GM21737 (cell line): ENCODE measurements around the gene ACYP1.

Experiments
- ATAC-seq: cut with Tn5 transposase; IDR thresholded peaks from one replicate; pipeline ENCODE4 v1.9.1; 2021; ENCODE audit warnings: mild to moderate bottlenecking, moderate library complexity; ENCODE audit not compliant: unreplicated experiment

The ACYP1 gene

DNA sequence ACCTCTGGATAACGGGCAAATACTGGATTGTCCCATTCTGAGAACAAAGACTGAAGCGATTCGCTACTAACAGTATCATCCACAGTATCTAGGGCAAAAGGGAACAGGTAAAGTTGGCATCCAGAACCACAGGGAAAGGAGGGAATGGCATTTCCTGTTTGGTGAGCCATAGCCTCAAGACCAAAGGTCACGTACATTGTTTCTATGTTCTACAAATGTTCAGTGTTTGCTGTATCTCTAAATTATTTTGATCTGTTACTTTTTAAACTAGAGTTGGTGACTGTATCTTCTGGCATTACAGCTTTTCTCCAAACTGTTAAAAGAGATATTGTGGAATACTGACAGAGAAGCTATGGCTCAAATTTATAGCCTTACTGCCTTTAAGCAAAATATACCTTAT, 22.2 kb downstream of the ACYP1 start:
- ATAC-seq = no peak

DNA sequence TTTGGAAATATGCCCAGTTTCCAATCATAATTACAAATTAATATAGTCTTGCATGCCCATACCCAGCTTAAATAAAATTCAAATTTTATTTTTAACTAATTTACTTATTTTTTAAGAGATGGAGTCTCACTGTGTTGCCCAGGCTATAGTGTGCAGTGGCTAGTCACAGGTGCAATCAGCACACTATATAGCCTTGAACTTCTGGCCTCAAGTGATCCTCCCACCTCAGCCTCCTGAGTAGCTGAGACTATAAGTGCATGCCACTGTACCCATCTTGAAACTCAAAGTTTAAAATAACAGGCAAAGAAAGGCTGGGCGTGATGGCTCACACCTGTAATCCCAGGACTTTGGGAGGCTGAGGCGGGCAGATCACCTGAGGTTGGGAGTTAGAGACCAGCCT, 22.9 kb downstream of the ACYP1 start:
- no peak for ATAC-seq

DNA sequence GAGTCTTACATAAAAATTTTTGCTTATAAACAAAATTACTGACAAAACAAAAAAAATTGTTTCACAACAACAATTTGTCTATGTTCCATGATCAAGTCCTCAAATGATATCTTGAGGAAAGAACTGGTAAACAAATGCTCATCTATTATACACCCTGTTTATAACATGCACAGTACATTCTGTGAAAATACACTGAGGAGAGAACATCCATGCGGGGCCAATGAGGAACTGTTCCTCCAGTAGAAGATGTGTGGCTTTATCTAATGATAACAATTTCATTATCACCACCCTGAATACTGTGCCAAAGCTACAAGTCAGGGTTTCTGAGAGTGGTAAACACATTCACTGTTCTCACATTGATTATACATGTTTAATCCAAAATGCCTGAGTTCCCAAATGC, 23.3 kb downstream of the ACYP1 start:
- ATAC-seq = no peak

DNA sequence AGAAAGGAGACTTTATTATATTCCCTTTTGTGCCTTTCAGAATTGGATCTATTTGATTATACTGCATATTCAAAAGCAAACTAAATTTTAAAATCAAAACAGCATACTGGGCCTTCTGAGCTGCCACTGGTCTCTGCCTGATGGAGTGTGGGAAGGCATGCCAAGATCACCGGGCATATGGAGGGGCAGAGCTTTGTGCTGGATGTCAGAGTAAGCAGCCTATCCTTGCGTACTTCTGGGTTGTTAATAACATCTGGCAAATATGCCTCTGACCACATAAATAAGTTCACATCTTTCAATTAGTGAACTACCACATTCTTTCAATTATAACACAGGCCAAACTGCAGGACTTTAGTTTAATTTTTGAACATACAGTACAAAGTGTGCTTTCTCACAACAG, 30.9 kb downstream of the ACYP1 start:
- ATAC-seq = no peak

DNA sequence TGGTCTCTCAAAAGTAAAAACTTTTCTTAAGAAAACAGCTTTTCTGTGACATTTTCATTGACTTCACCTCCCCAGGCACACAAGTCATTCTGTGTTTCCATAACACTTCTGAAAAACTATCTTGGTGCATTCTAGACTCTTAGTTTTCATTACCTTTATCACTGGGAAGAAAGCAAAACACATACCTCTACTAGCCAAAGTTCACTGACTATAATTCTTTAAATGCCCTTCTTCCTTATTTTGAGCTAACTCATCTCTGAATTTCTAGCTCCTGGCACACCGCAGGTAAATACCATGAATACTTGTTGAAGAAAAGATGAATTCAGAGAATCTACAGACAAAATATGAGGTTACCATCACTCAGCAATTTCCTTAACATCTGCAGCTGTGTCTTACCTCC, 33.7 kb downstream of the ACYP1 start:
- no peak for ATAC-seq

DNA sequence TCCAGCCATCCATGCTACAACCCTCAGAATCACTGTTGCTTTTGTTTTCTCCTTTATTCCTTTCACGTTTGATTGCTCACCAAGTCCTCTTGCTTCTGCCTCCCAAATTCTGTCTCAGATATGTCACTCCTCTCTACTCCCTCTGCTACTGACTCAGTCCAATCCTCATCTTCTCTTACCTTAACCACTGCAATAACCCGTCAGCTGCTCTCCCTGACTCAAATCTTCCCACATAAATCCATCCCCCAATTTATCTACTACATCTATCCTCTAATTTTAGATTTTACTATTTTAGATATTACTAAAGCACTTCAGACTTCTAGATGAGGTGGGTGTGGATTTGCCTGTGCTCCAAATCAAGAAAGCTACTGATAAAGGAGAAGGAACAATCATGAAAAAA, 37.9 kb downstream of the ACYP1 start:
- ATAC-seq = no peak

DNA sequence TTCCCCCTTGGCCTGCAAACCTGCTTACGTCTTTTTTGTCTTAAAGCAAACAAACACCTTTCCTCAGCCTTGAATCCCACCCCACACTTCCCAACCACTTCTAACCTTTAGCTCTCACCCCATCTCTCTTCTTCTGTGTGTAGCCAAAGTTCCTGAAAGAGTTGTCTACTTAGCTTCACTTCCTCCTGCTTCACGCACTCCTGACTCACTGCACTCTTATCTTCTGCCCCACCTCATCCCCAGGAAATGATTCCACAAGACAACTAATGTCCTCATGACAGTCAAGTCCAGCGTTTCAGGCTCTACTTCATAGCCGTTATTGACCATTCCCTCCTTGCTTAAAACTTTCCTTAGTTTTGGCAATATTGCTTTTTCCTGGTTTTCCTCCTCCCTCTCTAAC, 38.7 kb downstream of the ACYP1 start:
- ATAC-seq = no peak

DNA sequence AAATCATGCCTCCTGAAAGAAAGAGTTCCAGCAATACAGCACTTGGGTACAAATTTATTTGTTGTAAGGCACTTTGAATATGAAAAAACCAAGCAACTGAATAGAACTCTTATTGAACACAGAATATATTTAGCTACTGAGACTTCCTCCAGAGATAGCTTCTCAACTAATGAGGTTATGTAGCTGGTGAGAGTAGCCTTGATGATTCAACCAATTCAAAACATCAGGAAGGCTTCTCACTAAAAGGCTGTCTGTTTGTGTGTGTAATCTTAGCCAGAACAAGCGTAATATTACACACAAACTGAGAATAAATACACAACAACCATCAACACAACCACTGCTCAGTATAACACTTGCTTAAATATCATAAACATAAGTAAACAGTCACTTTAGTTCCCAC, 40.7 kb downstream of the ACYP1 start:
- ATAC-seq = no peak

DNA sequence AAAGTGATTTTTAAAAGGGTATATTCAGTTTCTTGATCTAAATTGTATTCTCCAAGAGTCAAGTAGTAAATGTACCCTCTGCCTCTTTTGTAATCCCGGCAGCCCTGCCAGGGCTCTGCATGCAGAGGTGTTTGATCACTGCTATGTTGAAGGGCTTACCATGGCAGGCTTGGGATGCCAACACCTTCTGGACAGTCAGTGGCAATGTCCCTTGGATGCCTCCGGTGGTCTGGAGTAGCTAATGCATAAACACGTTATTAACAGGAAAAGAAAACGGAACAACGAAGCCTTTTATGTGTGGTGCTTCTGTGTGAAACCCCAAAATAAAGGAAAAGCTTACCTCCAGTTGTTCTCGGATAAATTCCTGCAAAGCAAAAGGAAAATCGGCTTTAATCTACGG, 41.2 kb downstream of the ACYP1 start:
- no peak for ATAC-seq

DNA sequence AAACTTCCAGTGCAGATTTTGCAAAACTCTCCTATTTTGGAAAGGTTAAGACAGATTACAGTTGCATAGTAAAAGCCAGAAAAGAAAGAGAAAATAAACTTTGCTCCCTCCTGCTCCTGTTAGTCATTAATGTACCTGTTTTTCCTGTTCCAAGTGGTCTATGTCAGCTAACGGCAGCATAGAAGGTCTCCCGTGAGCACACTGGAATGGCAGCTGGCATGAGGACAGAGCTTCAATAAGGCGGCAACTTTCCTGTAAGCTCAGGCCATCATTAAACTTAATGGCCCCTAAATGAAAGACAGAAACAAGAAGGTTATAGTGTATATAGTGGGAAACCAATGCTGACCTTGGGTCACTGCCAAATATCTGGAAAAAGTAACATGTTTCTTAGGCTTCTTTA, 45.1 kb downstream of the ACYP1 start:
- no peak for ATAC-seq

DNA sequence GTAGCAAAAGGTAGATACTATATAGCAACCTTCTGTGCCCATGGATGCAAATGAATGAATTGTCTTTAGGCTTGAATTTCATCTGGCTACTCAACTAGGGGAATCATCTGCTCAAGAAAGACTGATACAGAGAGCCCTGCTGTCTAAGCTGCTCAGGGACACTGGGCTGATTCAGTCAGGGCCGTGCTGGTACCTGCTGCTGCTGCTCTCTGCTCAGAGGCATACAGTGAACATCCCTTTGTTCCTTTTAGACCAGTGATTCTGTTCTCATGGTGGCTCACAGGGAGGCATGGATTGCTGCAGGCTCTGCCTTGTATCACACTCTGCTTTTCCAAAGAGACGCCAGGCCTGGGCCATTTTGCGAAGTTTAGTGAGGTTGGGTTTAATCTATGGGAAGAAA, 47.0 kb downstream of the ACYP1 start:
- no peak for ATAC-seq

DNA sequence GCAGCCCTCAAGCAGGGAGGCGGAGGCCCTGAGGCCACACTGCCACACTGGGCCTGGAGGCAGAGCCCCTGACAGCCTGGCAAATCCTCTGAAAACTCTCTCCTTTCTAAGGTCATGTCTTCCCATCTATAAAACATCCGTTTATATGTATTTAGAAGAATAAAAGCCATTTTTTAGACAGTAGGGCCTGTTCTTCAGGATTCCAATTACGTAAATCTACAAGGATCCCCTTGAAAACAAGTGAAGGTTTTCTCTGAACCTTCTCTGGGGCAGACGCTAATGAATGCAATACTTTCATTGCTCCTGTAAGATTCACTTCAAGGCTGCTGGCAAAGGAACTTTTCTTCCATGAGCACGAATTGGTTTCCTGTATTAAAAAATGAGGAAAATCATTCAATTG, 48.3 kb downstream of the ACYP1 start:
- no peak for ATAC-seq

DNA sequence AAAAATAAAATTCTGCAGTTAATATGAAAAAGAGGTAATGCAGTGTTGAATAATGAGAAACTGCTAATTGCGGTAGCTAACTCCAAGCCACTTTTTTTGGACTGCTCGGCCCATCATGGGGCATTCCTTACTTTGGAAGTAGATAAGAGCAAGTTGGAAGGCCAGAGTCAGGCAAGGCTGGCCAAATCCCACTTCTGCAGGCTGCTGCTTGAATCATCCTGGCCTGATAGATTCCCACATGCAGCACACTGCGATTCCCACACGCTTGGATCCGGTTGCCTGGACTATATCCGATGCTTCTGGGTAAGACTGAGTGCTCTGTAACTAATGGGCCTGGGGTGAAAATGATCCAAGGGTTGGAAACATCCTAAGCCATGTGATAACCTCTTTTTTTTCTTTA, 50.5 kb downstream of the ACYP1 start:
- ATAC-seq = no peak

DNA sequence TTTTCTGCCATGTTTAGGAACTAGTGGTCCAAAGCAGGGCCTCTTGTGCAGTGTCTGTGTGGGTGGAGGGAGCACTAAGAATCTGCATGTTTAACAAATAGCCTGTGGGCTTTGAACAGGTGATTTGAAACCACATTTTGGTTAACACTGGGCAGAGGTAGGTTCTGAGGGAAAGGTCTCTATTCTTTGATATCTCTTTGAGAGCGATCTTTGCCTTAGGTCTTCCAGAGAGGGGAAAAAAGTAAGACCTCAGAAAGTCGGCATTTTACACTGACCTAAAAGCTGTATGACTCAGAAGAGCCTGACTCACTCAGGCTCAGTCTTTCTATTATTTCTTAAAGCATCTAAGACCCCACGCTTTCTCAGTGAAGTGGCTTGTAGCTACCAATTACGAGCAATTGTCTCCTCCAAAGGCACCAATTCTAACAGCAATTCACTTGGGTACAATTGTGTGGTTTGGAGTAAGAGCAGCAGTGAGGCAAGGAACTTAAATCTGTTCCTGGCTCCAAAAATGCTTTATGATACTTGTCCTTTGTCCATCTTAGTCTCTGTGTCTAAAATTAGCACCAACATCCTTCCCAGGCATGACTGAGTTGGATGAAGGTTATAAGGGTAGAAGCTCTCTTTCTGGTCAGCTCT, 52.3 kb downstream of the ACYP1 start:
- ATAC-seq = no peak

DNA sequence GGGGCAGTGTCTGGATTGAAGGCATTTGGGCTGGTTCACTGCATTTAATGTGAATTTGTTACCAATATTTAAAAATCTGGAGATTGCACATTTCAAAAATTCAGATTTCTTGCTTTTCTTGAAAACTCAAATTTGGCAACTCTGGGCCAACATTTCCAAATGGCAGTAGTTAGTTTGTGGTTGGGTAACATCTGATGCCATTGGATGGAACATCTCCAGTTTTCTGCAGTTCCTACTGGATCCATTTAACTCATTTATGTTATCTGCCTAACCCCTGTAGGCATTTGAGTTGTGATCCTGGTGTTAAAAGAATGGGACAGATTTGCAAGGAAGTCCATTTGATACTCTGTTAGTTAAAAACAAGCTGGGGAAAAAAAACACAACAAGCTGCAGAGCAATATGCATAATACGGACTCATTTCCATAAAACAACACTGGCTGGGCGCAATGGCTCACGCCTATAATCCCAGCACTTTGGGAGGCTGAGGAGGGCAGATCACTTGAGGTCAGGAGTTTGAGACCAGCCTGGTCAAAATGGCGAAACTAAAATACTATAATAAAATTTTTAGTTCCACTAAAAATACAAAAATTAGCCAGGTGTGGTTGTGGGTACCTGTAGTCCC, 53.2 kb downstream of the ACYP1 start:
- no peak for ATAC-seq

DNA sequence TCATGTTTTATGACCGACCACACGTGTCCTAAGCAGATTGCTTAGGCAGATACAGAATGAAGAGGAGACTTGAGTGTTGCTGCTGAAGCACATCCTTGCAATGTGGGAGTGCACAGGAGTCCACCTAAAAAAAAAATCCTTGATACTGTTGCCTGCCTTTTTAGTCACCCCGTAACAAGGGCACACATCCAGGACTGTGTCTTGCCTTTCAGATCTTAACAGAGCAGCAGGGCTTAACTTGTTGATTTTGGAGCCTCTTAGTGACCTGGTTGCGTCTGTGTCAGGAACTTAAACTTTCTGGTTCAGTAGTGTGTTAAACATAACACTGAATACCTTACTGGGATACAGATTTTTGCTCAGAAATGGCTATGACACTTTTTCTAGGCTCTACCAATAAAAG, 54.6 kb downstream of the ACYP1 start:
- ATAC-seq = no peak

DNA sequence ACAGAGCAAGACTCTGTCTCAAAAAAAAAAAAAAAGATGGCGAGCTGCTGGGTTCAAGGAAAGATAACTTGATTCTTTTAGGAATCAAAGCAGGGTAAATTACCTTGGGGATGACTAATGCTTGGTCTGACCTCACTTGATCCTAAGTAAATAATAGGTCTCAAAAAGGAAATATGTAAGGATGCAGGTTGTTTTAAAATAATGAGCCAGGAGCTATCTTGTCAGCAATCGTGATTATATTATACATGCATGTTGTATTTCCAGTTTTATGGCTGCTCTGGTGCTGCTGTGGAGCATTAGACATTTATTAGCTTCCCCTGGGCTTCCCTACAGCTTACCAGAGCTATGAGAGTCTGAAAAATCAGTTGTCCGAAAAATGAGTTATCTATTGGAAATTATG, 58.5 kb downstream of the ACYP1 start:
- ATAC-seq = no peak

DNA sequence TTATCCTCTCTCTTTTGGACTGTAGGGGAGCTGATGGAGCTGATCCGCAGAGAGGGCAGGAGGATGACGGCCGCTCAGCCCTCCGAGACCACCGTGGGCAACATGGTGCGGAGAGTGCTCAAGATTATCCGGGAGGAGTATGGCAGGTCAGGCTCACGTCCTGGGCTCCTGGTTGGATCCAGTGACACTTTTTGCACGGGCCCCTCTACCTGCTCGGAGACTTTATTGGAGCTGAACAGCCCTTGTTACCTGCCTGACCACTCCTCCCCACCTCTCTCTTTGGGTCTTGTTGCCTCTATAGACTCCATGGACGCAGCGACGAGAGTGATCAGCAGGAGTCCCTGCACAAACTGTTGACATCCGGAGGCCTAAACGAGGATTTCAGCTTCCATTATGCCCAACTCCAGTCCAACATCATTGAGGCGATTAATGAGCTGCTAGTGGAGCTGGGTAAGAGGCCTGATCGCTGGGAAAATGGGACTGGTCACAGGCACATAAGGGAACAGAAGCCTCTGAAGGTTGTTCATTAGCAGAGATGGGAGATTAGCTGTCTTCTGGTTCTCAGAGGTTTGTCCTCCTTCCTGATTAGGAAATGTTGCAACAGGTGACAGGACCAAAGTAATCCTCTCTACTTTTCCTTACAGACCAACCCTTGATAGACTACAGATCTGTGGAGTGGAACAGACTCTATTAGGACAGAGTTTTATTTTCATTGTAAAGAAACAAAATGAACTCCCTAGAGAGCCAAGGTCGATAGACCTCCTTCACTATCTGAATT, 60.4 kb downstream of the ACYP1 start:
- no peak for ATAC-seq
